ENCODE results near the gene FGD4. TPM values are rescaled to one million over a fixed set of nuclear protein-coding genes. Genes with fewer than 3 reads are reported as not detected.

FGD4 gene
- total RNA-seq, 1 donor from 2014 or later, result 41.6 TPM

GRCh38 chr12:32666018-32666417 lies 266.7 kb downstream of the FGD4 start:
- no peak for DNase-seq (ENCODE audit: low spot score)

DNA sequence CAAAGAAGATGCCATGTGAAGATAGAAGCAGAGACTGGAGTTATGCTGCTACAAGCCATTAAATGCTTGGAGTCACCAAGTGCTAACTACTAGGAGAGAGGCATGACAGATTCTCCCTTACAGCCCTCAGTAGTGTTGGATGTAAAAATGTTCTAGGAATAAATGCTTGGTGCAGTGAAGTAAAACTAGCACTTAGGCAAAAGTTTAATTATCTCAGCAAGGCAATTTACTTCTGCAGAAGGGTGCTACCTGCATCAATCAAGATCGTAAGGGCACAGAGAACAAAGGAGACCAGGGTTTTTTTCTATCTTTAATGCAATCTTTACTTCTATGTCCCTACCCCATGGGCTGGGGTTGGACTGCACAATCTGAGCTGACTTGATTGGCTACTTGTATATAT lies 270.2 kb downstream of the FGD4 start:
- DNase-seq (ENCODE audit: low spot score), result no peak

DNA sequence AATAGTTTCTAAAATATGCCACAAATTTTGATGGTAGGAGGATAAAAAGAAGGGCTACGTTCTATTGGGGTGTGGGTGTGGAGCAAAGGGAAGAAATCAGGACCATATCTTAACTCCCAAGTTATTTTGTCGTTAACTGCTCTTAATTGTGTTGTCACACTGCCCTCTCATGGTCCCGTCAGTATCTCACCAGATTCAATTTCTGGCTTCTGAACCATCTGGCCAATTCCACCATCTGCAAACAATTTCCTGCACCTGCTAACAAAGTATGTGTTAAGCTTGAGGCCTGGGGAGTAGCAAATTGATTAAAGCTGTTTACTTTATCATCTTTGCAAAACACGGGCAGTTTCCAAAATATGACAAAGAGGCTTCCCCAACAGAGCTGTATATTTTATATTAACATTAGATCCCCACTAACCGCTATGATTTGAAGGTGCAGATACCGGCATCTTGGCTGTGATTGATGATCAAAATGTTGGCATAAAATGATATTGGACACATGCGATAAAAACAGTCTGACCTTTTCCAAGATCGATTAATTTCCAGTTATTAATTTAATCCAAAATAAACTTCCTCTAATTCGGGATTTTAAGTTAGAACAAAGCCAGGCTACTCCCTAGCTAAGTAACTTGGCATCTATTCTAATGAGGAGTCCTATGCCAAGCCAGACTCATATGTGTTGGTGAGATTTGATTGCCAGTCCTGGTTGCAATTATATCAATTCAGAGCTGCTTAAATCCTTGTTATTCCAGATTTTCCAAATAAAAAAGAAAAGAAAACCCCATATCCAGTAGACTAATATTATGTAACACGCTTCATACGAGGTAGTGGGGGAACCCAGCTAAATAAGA lies 272.8 kb downstream of the FGD4 start:
- no peak for DNase-seq (ENCODE audit: low spot score)

DNA sequence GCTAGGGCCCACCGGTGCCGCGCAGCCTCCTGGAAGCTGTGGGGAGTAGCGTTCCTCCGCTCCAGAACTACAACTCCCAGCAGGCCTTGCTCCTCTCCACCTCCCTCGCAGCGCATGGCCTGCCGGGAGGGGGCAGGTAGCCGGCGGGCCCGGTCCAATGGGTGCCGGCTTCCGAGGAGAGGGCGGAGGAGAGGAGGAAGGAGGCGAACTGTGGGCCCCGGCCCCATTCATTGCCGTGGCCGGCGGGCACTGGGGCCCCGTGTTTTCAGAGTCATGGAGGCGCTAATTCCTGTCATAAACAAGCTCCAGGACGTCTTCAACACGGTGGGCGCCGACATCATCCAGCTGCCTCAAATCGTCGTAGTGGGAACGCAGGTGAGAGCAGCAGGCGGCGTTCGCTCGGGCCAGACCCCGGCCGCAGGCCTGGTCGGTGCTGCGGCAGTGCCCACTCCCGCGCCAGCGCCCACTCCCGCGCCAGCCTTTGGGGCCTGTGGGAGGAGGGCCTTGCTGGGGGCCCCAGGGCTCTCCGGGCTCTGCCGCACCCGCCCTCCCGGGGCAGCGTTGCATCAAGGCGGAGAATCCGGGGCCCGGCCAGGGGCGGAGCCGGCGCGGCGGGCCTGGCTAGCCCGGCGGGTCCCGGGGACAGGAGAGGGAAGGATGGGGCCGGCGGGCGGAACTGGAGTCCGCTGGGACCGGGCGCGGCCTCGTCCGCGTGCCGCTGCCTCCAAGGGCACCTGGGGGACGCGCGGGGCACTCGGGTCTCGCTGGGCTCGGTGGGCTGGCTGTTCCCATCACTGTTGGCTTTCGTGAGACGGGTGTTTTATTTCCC lies 279.9 kb downstream of the FGD4 start, which contains the start of gene DNM1L:
DNM1L (plus strand) TSS at position 211 of the 829 bp plus-strand sequence; CDS start at position 274, 63 bp downstream.
- DNase-seq (ENCODE audit: low spot score), result peak; percentile 97

- DNase-seq (ENCODE audit: low spot score), result no peak
Measured at GRCh38 chr12:32679920-32680237, 280.5 kb downstream of the FGD4 start.

DNA sequence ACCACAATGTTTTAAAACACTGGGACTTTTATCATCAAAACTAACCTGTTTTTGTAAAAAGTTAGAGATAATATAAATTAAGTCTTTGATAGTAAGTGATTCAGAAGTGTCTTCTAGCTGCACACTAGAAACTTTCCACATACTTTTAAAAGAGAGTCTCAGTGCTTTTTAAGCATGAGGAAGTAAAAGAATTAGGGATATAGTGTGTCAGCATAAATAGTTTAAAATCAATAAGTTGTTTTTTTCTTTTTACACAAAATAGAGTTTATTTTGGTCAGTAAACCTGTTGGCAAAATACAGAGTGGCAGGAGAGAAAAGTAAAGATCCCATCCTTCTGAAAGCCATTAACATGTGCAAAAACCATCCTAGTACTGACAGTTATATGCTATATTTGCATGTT lies 281.4 kb downstream of the FGD4 start:
- no peak for DNase-seq (ENCODE audit: low spot score)

DNA sequence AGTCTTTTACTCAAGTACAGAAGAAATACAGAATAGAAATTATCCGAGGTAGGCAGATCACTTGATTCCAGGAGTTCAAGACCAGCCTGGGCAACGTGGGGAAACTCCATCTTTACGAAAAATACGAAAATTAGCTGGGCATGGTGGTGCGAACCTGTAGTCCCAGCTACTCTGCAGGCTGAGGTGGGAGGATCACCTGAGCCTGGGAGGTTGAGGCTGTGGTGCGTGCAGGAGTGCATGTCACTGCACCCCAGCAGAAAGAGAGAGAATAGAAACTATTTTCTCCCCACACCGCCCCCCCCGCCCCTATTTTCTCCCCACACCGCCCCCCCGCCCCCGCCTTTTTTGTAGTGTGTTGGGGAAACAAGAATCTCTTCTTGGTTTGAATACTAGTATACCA lies 281.9 kb downstream of the FGD4 start:
- DNase-seq (ENCODE audit: low spot score), result no peak

DNA sequence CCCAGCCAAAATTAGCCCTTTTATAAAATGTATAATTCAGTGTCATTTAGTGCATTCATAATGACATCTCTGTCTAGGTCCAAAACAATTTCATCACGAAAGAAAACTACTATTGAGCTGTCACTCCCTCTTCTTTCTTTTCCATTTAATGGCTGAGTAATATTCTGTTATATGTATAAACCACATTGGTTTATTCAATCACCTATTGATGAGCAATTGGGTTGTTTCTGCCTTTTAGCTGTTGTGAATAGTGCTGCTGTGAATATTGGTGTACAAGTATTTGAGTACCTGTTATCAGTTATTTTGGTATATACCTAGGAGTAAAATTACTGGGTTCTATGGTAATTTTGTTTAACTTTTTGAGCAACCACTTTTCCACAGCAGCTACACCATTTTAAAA lies 287.0 kb downstream of the FGD4 start:
- DNase-seq (ENCODE audit: low spot score), result no peak

GRCh38 chr12:32688786-32689185 lies 289.4 kb downstream of the FGD4 start:
- DNase-seq (ENCODE audit: low spot score), result no peak

GRCh38 chr12:32690927-32691326 lies 291.6 kb downstream of the FGD4 start:
- no peak for DNase-seq (ENCODE audit: low spot score)

- DNase-seq (ENCODE audit: low spot score), result no peak
Measured at GRCh38 chr12:32692358-32692757, 293.0 kb downstream of the FGD4 start.

DNA sequence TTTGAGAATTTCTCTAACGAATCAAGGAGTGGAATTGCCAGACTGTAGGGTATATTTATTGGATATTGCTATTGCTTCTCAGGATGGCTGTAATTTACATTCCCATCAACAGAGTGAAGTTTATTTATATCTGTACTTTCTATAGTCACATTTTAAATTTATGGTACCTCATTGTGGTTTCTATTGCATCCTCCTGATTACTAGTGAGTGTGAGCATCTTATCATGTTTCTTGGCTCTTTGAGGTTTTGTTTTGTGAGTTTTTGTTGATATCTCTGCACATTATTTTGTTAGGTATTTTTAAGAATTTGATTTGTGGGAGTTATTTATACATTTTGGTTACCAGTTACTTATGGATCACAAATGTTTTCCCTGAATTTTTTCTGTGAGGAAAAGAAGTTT lies 293.7 kb downstream of the FGD4 start:
- no peak for DNase-seq (ENCODE audit: low spot score)

All from mesenteric fat pad (tissue), 1 donor.